GM20431 (cell line): ENCODE data around the gene CORO2B.
"Not testable (repeated sequence)": the region's sequence is repeated elsewhere in the genome, so short reads cannot be mapped to it uniquely, and the experiment has no call there.

ENCODE experiments used
- in situ Hi-C: fragments of 300-500 bp; cut with MseI, MboI; formaldehyde crosslinking; loops from one replicate; pipeline ENCODE4 v1.15.0; 2020; ENCODE audit warnings: low sequenced_read_pairs; ENCODE audit not compliant: unreplicated experiment

The CORO2B gene

GRCh38 chr15:68680756-68681155 is 102.0 kb downstream of the CORO2B start:
- in situ Hi-C loops = not testable (repeated sequence)

GRCh38 chr15:68681836-68682235 is 103.0 kb downstream of the CORO2B start:
- in situ Hi-C loops = no loop called here

GRCh38 chr15:68682330-68682729 is 103.5 kb downstream of the CORO2B start:
- in situ Hi-C loops = no loop called here

- in situ Hi-C loops = no loop called here
Observed at GRCh38 chr15:68683026-68683425, 104.2 kb downstream of the CORO2B start.

- in situ Hi-C loops = no loop called here
Observed at GRCh38 chr15:68683551-68683950, 104.8 kb downstream of the CORO2B start.

- in situ Hi-C loops = no loop called here
Observed at GRCh38 chr15:68684476-68684875, 105.7 kb downstream of the CORO2B start.

GRCh38 chr15:68687136-68687735 is 108.4 kb downstream of the CORO2B start:
- in situ Hi-C loops = no loop called here

- in situ Hi-C loops = no loop called here
Observed at GRCh38 chr15:68691705-68692104, 112.9 kb downstream of the CORO2B start.

GRCh38 chr15:68693071-68693470 is 114.3 kb downstream of the CORO2B start:
- in situ Hi-C loops = no loop called here

GRCh38 chr15:68694111-68694510 is 115.3 kb downstream of the CORO2B start:
- in situ Hi-C loops = no loop called here

- in situ Hi-C loops = no loop called here
Observed at GRCh38 chr15:68695061-68695595, 116.3 kb downstream of the CORO2B start.

GRCh38 chr15:68696414-68697363 is 117.9 kb downstream of the CORO2B start:
- in situ Hi-C loops = no loop called here

GRCh38 chr15:68697711-68698690 is 119.2 kb downstream of the CORO2B start:
- in situ Hi-C loops = no loop called here

GRCh38 chr15:68698708-68699107 is 119.9 kb downstream of the CORO2B start:
- in situ Hi-C loops = no loop called here

- in situ Hi-C loops = no loop called here
Observed at GRCh38 chr15:68699124-68699880, 120.5 kb downstream of the CORO2B start.

- in situ Hi-C loops = no loop called here
Observed at GRCh38 chr15:68699881-68700454, 121.2 kb downstream of the CORO2B start.

- in situ Hi-C loops = no loop called here
Observed at GRCh38 chr15:68700455-68701123, 121.8 kb downstream of the CORO2B start.

- in situ Hi-C loops = no loop called here
Observed at GRCh38 chr15:68701886-68702285, 123.1 kb downstream of the CORO2B start.
